Keratinocyte (primary cell): ENCODE results near the gene SMTNL2.

Experiments used
- EZH2 ChIP-seq: IDR thresholded peaks from one replicate; pipeline ENCODE4 v1.6.1; 2012; ENCODE audit warnings: inconsistent platforms, mild to moderate bottlenecking, low read length, moderate library complexity
- TF ChIP-seq, protein P1 (sequence below), 3 experiments: IDR thresholded peaks in 1 of 3; conservative IDR thresholded peaks in 1 of 3; optimal IDR thresholded peaks in 1 of 3; 2 replicates in 2 of 3; 3 replicates in 1 of 3; pipeline versions ENCODE3 to v1.5.1; 2011; ENCODE audit warnings: low read length in 3 of 3, mild to moderate bottlenecking in 3 of 3, moderate library complexity in 2 of 3, control low read depth in 1 of 3, inconsistent platforms in 1 of 3; ENCODE audit not compliant: insufficient read depth in 2 of 3; ENCODE audit errors: extremely low read depth in 1 of 3

DNA sequence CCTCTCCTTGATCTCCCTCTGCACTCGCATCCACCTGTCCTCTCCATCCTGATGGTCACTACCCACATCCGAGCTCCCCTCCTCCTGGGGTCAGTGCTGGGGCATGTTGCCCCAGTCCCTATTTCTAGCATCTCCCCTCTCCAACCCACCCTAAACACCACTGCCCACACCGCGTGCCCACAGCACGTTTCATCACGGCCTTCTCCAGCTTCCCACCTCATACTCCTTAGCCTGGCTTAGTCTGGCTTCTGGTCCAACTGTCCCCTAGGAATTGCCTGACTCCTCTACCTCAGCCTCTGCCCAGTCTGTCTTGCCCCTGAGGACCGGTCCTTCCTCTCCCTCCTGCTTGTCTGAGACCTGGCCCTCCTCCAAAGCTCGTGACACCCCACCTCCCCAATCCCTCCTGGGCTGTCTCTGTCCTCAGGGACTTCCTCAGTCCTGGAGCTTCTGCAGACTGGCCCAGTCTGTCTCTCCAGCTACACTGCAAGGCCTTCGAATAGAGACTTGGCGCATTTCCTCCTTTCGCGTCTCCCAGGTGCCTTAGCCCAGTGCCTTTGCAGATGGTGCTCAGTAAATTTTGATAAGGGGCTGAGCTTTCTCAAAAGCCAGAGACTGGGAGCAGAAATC, 52.3 kb downstream of the SMTNL2 start:
- TF ChIP-seq, protein P1, sequence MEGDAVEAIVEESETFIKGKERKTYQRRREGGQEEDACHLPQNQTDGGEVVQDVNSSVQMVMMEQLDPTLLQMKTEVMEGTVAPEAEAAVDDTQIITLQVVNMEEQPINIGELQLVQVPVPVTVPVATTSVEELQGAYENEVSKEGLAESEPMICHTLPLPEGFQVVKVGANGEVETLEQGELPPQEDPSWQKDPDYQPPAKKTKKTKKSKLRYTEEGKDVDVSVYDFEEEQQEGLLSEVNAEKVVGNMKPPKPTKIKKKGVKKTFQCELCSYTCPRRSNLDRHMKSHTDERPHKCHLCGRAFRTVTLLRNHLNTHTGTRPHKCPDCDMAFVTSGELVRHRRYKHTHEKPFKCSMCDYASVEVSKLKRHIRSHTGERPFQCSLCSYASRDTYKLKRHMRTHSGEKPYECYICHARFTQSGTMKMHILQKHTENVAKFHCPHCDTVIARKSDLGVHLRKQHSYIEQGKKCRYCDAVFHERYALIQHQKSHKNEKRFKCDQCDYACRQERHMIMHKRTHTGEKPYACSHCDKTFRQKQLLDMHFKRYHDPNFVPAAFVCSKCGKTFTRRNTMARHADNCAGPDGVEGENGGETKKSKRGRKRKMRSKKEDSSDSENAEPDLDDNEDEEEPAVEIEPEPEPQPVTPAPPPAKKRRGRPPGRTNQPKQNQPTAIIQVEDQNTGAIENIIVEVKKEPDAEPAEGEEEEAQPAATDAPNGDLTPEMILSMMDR (optimal IDR thresholded peaks at IDR 0.05 in 1 of 3, IDR thresholded peaks at IDR 0.05 in 1 of 3, conservative IDR thresholded peaks at IDR 0.05 in 1 of 3; ENCODE audit: extremely low read depth in 1 of 3, insufficient read depth in 2 of 3, low read length in 3 of 3): no peak
- no peak for TF ChIP-seq EZH2
